ENCODE measurements around the gene CCDC186.

DNA sequence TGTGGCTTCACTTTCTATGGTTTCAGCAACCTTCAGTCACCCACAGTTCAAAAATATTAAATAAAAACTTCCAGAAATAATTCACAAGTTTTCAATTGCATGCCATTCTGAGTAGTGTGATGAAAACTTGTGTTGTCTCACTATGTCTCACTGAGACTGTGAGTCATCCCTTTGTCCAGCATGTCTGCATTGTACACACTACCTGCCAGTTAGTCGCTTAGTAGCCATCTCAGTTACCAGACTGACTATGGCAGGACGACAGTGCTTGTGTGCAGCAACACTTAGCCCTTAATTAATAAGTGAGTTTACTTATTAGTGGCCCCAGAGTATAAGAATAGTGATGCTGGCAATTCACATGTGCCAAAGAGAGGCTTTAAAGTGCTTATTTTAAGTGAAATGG lies 22.5 kb downstream of the CCDC186 start:
- TF ChIP-seq CTCF (IDR thresholded peaks at IDR 0.05) (no peak), POLR2A (IDR thresholded peaks at IDR 0.05) (no peak)
